ENCODE measurements around the gene B3GAT1. TPM values are rescaled to one million over a fixed set of nuclear protein-coding genes. Genes with fewer than 3 reads are reported as not detected.

Gene B3GAT1
- total and polyA plus RNA-seq, 2 donors (not counting 1 experiment from before 2014, with no cell fraction given): 0.06 TPM; not detected in 1

DNA sequence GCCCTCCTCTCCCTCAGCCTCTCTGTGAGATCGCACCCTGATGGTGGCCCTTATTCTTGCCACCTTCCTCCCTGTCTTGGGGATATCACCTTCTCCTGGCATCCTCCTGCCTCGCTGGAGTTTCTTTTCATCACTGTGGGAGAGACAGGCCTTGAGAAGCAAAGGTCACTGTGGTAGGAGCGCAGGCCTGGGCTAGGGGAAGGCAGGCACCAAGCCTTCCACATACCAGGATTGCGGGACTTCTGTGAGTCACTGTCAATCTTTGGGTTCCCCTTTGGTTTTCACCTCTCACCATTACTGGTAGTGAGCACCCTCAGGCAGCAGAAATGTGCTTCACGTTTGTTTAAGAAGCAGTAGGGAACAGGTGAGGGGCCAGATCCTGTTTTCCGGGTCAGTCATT is 31.2 kb upstream of the B3GAT1 start:
- no peak overlapping the region for H3K4me3 Mint-ChIP-seq
- DNase-seq: no peak
- H3K36me3 ChIP-seq (replicated peaks in 1 of 2; ENCODE audit: control extremely low read depth in 1 of 2, control insufficient read depth in 1 of 2, extremely low read depth in 1 of 2, insufficient read depth in 2 of 2, low read length in 1 of 2): no peaks in the 10 kb centered on the region
- intact Hi-C loops (cut with micrococcal nuclease): no loop called here
- H3K9ac ChIP-seq (ENCODE audit: low read length): no peak overlapping the region
- ChIA-PET POLR2A (no interaction called here), CTCF (no interaction called here)
- H3K4me2 ChIP-seq (replicated peaks; ENCODE audit: low read depth, low read length, poor library complexity, severe bottlenecking): no peak overlapping the region
- no peak overlapping the region for H3K4me3 ChIP-seq (ENCODE audit: control extremely low read depth in 1 of 5, extremely low read depth in 1 of 5, insufficient read depth in 1 of 5, low read depth in 2 of 5, low read length in 4 of 5)
- peaks cover 2% of the 10 kb centered on the region for H3K9me3 Mint-ChIP-seq (ENCODE audit: insufficient read depth)
- H3K27me3 Mint-ChIP-seq: peaks cover 3% of the 10 kb centered on the region
- H4K20me1 ChIP-seq (ENCODE audit: control insufficient read depth, insufficient read depth, low read length, poor library complexity, severe bottlenecking): no peaks in the 10 kb centered on the region
- peaks cover 0 to 4% (median 0%) of the 10 kb centered on the region in 3 donors for H3K9me3 ChIP-seq (ENCODE audit: control extremely low read depth in 1 of 3, control insufficient read depth in 2 of 3, insufficient read depth in 1 of 3, low read length in 2 of 3)
- H3K4me1 Mint-ChIP-seq: no peaks in the 10 kb centered on the region
- no peaks in the 10 kb centered on the region for H3K27me3 ChIP-seq (replicated peaks in 1 of 4; ENCODE audit: control extremely low read depth in 1 of 4, control insufficient read depth in 3 of 4, insufficient read depth in 4 of 4, low read length in 3 of 4)
- TF ChIP-seq, protein P1, sequence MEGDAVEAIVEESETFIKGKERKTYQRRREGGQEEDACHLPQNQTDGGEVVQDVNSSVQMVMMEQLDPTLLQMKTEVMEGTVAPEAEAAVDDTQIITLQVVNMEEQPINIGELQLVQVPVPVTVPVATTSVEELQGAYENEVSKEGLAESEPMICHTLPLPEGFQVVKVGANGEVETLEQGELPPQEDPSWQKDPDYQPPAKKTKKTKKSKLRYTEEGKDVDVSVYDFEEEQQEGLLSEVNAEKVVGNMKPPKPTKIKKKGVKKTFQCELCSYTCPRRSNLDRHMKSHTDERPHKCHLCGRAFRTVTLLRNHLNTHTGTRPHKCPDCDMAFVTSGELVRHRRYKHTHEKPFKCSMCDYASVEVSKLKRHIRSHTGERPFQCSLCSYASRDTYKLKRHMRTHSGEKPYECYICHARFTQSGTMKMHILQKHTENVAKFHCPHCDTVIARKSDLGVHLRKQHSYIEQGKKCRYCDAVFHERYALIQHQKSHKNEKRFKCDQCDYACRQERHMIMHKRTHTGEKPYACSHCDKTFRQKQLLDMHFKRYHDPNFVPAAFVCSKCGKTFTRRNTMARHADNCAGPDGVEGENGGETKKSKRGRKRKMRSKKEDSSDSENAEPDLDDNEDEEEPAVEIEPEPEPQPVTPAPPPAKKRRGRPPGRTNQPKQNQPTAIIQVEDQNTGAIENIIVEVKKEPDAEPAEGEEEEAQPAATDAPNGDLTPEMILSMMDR (IDR thresholded peaks at IDR 0.05): no peak
- no peak for TF ChIP-seq EZH2 (IDR thresholded peaks at IDR 0.05; ENCODE audit: borderline replicate concordance, insufficient read depth, low read depth, low read length, poor library complexity, severe bottlenecking)
- 79% methylated on average over 4 of the region's 6 CpGs for WGBS (ENCODE audit: insufficient coverage)
- no peak for ATAC-seq (ENCODE audit: low read depth)
- H3K79me2 ChIP-seq (ENCODE audit: control insufficient read depth, insufficient read depth, low read length): no peaks in the 10 kb centered on the region
- no peak overlapping the region for H3K27ac Mint-ChIP-seq
- no peak overlapping the region for H2AFZ ChIP-seq (ENCODE audit: insufficient read depth, low read depth, low read length, poor library complexity, severe bottlenecking)
- no peaks in the 10 kb centered on the region for H3K4me1 ChIP-seq (ENCODE audit: control insufficient read depth in 2 of 2, insufficient read depth in 2 of 2, low read length in 2 of 2)
- H3K27ac ChIP-seq (ENCODE audit: low read length in 2 of 2): no peak overlapping the region

DNA sequence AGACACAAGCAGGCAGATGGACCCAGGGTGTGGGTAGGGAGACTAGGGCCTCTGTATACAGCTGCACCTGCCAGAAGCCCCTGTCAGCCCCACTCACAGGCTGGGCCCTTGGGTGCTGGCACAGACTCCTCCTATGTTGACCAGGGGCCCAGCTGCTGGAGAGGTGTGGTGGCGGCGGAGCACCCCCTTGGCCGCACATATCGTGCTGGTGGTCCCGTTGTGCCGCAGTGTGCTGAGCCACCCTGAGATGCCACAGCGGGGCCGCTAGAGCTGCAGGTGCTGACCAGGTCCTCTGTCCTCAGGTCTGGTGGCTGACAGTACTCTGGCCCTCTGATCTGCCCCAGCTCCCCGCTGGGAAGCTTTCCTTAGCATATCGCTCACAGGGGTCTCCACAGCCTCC is 30.2 kb upstream of the B3GAT1 start:
- Histone ChIP-seq H4K20me1 (ENCODE audit: control insufficient read depth, insufficient read depth, low read length, poor library complexity, severe bottlenecking) (no peaks in the 10 kb centered on the region), H3K4me3 (ENCODE audit: control extremely low read depth in 1 of 5, extremely low read depth in 1 of 5, insufficient read depth in 1 of 5, low read depth in 2 of 5, low read length in 4 of 5) (no peak overlapping the region), H3K36me3 (replicated peaks in 1 of 2; ENCODE audit: control extremely low read depth in 1 of 2, control insufficient read depth in 1 of 2, extremely low read depth in 1 of 2, insufficient read depth in 2 of 2, low read length in 1 of 2) (no peaks in the 10 kb centered on the region), H3K9me3 (ENCODE audit: control extremely low read depth in 1 of 3, control insufficient read depth in 2 of 3, insufficient read depth in 1 of 3, low read length in 2 of 3) (peaks cover 0 to 4% (median 0%) of the 10 kb centered on the region in 3 donors), H3K9ac (ENCODE audit: low read length) (no peak overlapping the region), H3K27me3 (replicated peaks in 1 of 4; ENCODE audit: control extremely low read depth in 1 of 4, control insufficient read depth in 3 of 4, insufficient read depth in 4 of 4, low read length in 3 of 4) (no peaks in the 10 kb centered on the region), H3K79me2 (ENCODE audit: control insufficient read depth, insufficient read depth, low read length) (no peaks in the 10 kb centered on the region), H3K4me1 (ENCODE audit: control insufficient read depth in 2 of 2, insufficient read depth in 2 of 2, low read length in 2 of 2) (no peaks in the 10 kb centered on the region), H3K27ac (ENCODE audit: low read length in 2 of 2) (no peak overlapping the region), H2AFZ (ENCODE audit: insufficient read depth, low read depth, low read length, poor library complexity, severe bottlenecking) (no peak overlapping the region), H3K4me2 (replicated peaks; ENCODE audit: low read depth, low read length, poor library complexity, severe bottlenecking) (no peak overlapping the region)
- peaks cover 2% of the 10 kb centered on the region for H3K9me3 Mint-ChIP-seq (ENCODE audit: insufficient read depth)
- ChIA-PET CTCF (no interaction called here), POLR2A (no interaction called here)
- DNase-seq (no peak), ATAC-seq (ENCODE audit: low read depth) (no peak)
- TF ChIP-seq EZH2 (IDR thresholded peaks at IDR 0.05; ENCODE audit: borderline replicate concordance, insufficient read depth, low read depth, low read length, poor library complexity, severe bottlenecking): no peak
- TF ChIP-seq, protein P1 (IDR thresholded peaks at IDR 0.05): no peak
- no peaks in the 10 kb centered on the region for H3K4me1 Mint-ChIP-seq
- H3K27me3 Mint-ChIP-seq: peaks cover 2% of the 10 kb centered on the region
- WGBS (ENCODE audit: insufficient coverage): 91% methylated on average over 10 of the region's 10 CpGs
- H3K27ac Mint-ChIP-seq: no peak overlapping the region
- no peak overlapping the region for H3K4me3 Mint-ChIP-seq
- intact Hi-C loops (cut with micrococcal nuclease): no loop called here

All from B cell (primary cell).